Osteocyte (in vitro differentiated cells): ENCODE measurements around the gene CD70. TPM values are rescaled to one million over a fixed set of nuclear protein-coding genes. Genes with fewer than 3 reads are reported as not detected.
A peak's percentile ranks its signal among the peaks of the same experiment; 100 is the strongest.
"Not testable (repeated sequence)": the region's sequence is repeated elsewhere in the genome, so short reads cannot be mapped to it uniquely, and the experiment has no call there.

ENCODE experiments used
- DNase-seq: peaks from one replicate; pipeline ENCODE4 v3.0.0; 2021; ENCODE audit warnings: mixed read lengths; ENCODE audit not compliant: unreplicated experiment; ENCODE audit errors: extremely low spot score
- H3K27ac Mint-ChIP-seq: one replicate; pipeline ENCODE4 v1.8.0; 2021; ENCODE audit warnings: mild to moderate bottlenecking, mixed read lengths; ENCODE audit not compliant: unreplicated experiment
- H3K27me3 Mint-ChIP-seq: one replicate; pipeline ENCODE4 v1.8.0; 2021; ENCODE audit warnings: mixed read lengths; ENCODE audit not compliant: unreplicated experiment
- H3K36me3 Mint-ChIP-seq: one replicate; pipeline ENCODE4 v1.8.0; 2021; ENCODE audit warnings: mixed read lengths; ENCODE audit not compliant: unreplicated experiment
- H3K4me1 Mint-ChIP-seq: one replicate; pipeline ENCODE4 v1.8.0; 2021; ENCODE audit warnings: mixed read lengths; ENCODE audit not compliant: unreplicated experiment
- H3K4me3 Mint-ChIP-seq: one replicate; pipeline ENCODE4 v1.8.0; 2021; ENCODE audit warnings: mild to moderate bottlenecking, moderate library complexity, mixed read lengths; ENCODE audit not compliant: unreplicated experiment
- H3K9me3 Mint-ChIP-seq: one replicate; pipeline ENCODE4 v1.8.0; 2021; ENCODE audit warnings: mixed read lengths; ENCODE audit not compliant: unreplicated experiment
- total RNA-seq: library from RNA; stranded (reverse); gene quantifications from 2 replicates; pipeline ENCODE4 v1.2.1, GENCODE V29; 2021
- TF ChIP-seq, protein P1 (sequence below): fragments of 200-600 bp; sonication (generic); IDR thresholded peaks from 2 replicates; pipeline ENCODE4 v1.5.0; 2021; ENCODE audit warnings: antibody characterized with exemption, mild to moderate bottlenecking, moderate library complexity

The CD70 gene
- total RNA-seq, 1 donor from 2014 or later = 0.54 TPM

GRCh38 chr19:6556480-6557195 lies 34.3 kb downstream of the CD70 start:
- H3K4me3 Mint-ChIP-seq = no peak overlapping the region
- no peaks in the 10 kb centered on the region for H3K9me3 Mint-ChIP-seq
- no peaks in the 10 kb centered on the region for H3K27me3 Mint-ChIP-seq
- H3K27ac Mint-ChIP-seq = no peak overlapping the region
- no peak for DNase-seq
- no peaks in the 10 kb centered on the region for H3K4me1 Mint-ChIP-seq
- TF ChIP-seq, protein P1, sequence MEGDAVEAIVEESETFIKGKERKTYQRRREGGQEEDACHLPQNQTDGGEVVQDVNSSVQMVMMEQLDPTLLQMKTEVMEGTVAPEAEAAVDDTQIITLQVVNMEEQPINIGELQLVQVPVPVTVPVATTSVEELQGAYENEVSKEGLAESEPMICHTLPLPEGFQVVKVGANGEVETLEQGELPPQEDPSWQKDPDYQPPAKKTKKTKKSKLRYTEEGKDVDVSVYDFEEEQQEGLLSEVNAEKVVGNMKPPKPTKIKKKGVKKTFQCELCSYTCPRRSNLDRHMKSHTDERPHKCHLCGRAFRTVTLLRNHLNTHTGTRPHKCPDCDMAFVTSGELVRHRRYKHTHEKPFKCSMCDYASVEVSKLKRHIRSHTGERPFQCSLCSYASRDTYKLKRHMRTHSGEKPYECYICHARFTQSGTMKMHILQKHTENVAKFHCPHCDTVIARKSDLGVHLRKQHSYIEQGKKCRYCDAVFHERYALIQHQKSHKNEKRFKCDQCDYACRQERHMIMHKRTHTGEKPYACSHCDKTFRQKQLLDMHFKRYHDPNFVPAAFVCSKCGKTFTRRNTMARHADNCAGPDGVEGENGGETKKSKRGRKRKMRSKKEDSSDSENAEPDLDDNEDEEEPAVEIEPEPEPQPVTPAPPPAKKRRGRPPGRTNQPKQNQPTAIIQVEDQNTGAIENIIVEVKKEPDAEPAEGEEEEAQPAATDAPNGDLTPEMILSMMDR = no peak
- H3K36me3 Mint-ChIP-seq = no peaks in the 10 kb centered on the region

GRCh38 chr19:6556043-6556449 lies 34.9 kb downstream of the CD70 start:
- TF ChIP-seq, protein P1 = no peak
- no peak for DNase-seq
- Mint-ChIP-seq H3K4me3 (no peak overlapping the region), H3K9me3 (no peaks in the 10 kb centered on the region), H3K4me1 (no peaks in the 10 kb centered on the region), H3K36me3 (no peaks in the 10 kb centered on the region), H3K27me3 (no peaks in the 10 kb centered on the region), H3K27ac (no peak overlapping the region)

- DNase-seq = no peak
These were observed 39.1 kb downstream of the CD70 start for GRCh38 chr19:6551607-6552450.

GRCh38 chr19:6551091-6551490 lies 39.9 kb downstream of the CD70 start:
- no peak for DNase-seq
- TF ChIP-seq, protein P1 = no peak
- no peak overlapping the region for H3K4me3 Mint-ChIP-seq
- peaks cover 10% of the 10 kb centered on the region for H3K9me3 Mint-ChIP-seq
- no peak overlapping the region for H3K27ac Mint-ChIP-seq
- H3K4me1 Mint-ChIP-seq = no peaks in the 10 kb centered on the region
- H3K36me3 Mint-ChIP-seq = no peaks in the 10 kb centered on the region
- H3K27me3 Mint-ChIP-seq = peaks cover 2% of the 10 kb centered on the region

More at GRCh38 chr19:6551607-6552450, 39.1 kb downstream of the CD70 start:
- H3K36me3 Mint-ChIP-seq = no peaks in the 10 kb centered on the region
- H3K27ac Mint-ChIP-seq = no peak overlapping the region
- H3K9me3 Mint-ChIP-seq = peaks cover 6% of the 10 kb centered on the region
- H3K4me1 Mint-ChIP-seq = no peaks in the 10 kb centered on the region
- H3K4me3 Mint-ChIP-seq = no peak overlapping the region
- H3K27me3 Mint-ChIP-seq = peaks cover 2% of the 10 kb centered on the region
- TF ChIP-seq, protein P1 = peak; percentile 28

GRCh38 chr19:6550679-6551078 lies 40.3 kb downstream of the CD70 start:
- not testable (repeated sequence) for H3K27ac Mint-ChIP-seq, H3K4me3 Mint-ChIP-seq, H3K4me1 Mint-ChIP-seq, DNase-seq, H3K36me3 Mint-ChIP-seq, H3K27me3 Mint-ChIP-seq
- peaks cover 10% of the 10 kb centered on the region for H3K9me3 Mint-ChIP-seq
